ENCODE data around the gene GIMAP6.
"Not testable (repeated sequence)": the region's sequence is repeated elsewhere in the genome, so short reads cannot be mapped to it uniquely, and the experiment has no call there.

GRCh38 chr7:150615221-150615755 is 16.9 kb downstream of the GIMAP6 start:
- not testable (repeated sequence) for TF ChIP-seq CTCF (IDR thresholded peaks at IDR 0.05); JUND (IDR thresholded peaks at IDR 0.05); SMC3 (IDR thresholded peaks at IDR 0.05; ENCODE audit: low read depth, low read length); RAD21 (IDR thresholded peaks at IDR 0.05; ENCODE audit: low read length); FOXM1 (IDR thresholded peaks at IDR 0.05; ENCODE audit: low read depth); POLR2AphosphoS5 (IDR thresholded peaks at IDR 0.05; ENCODE audit: low read depth, low read length); REST (IDR thresholded peaks at IDR 0.05; ENCODE audit: low read depth, low read length); MEF2A (IDR thresholded peaks at IDR 0.05; ENCODE audit: borderline replicate concordance, low read depth); MXI1 (IDR thresholded peaks at IDR 0.05; ENCODE audit: low read depth, low read length); EZH2phosphoT487 (IDR thresholded peaks at IDR 0.05; ENCODE audit: borderline replicate concordance, low read depth); NFIC (IDR thresholded peaks at IDR 0.05; ENCODE audit: borderline replicate concordance); EP300 (IDR thresholded peaks at IDR 0.05; ENCODE audit: borderline replicate concordance in 1 of 2, low read depth in 1 of 2, low read length in 1 of 2); USF2 (IDR thresholded peaks at IDR 0.05; ENCODE audit: borderline replicate concordance, low read depth, low read length); MAX (IDR thresholded peaks at IDR 0.05; ENCODE audit: low read depth)
